Stomach (tissue), 4 donors: Measurements from ENCODE around the gene VEGFA.

Experiments used
- POLR2A ChIP-seq, 4 donors: fragments of 450-650 bp; IDR thresholded peaks; one replicate each; pipeline ENCODE4 v1.6.1; 2016; ENCODE audit warnings: antibody characterized with exemption in 4 of 4, control low read depth in 2 of 4, mild to moderate bottlenecking in 1 of 4, moderate library complexity in 1 of 4
- POLR2AphosphoS5 ChIP-seq, 3 donors: sonication (generic); formaldehyde crosslinking; IDR thresholded peaks; one replicate each; pipeline ENCODE4 v1.6.1; 2016; ENCODE audit warnings: antibody characterized with exemption in 3 of 3
- TF ChIP-seq, protein P1 (sequence below), 7 experiments: fragments of 450-650 bp in 4 of 7; fragments of 200-600 bp in 3 of 7; sonication (generic) in 3 of 7; IDR thresholded peaks; one replicate each; pipeline ENCODE4 v1.5.1; 2016 to 2019; ENCODE audit warnings: antibody characterized with exemption in 7 of 7, control low read depth in 2 of 7, mild to moderate bottlenecking in 1 of 7

DNA sequence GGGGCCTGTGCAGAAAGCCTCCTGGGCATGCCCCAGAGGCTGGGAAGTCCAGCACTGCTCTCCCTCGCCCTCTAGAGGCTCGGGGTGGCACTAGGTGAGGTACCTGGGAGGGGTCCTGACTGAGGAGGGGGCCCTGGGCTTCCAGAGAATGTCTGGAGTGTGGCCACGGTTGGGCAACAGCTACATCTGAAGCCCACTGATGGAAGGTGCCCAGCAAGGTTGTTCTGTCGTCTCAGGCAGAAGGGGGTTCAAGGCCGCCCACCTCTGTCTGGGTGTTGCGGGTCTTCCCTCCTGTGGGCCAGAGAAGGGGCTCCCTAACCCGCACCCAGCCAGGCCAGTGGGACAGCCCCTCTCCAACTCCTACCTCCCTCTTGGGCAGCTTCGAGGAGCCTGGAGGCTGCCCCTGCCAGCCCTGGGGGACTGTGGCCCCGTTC, 11.4 kb upstream of the VEGFA start:
- TF ChIP-seq, protein P1, sequence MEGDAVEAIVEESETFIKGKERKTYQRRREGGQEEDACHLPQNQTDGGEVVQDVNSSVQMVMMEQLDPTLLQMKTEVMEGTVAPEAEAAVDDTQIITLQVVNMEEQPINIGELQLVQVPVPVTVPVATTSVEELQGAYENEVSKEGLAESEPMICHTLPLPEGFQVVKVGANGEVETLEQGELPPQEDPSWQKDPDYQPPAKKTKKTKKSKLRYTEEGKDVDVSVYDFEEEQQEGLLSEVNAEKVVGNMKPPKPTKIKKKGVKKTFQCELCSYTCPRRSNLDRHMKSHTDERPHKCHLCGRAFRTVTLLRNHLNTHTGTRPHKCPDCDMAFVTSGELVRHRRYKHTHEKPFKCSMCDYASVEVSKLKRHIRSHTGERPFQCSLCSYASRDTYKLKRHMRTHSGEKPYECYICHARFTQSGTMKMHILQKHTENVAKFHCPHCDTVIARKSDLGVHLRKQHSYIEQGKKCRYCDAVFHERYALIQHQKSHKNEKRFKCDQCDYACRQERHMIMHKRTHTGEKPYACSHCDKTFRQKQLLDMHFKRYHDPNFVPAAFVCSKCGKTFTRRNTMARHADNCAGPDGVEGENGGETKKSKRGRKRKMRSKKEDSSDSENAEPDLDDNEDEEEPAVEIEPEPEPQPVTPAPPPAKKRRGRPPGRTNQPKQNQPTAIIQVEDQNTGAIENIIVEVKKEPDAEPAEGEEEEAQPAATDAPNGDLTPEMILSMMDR (IDR thresholded peaks at IDR 0.05): peak in 5 of 7 experiments; percentile 16 to 59 (median 52)
- no peak for TF ChIP-seq POLR2A (IDR thresholded peaks at IDR 0.05)
- no peak for TF ChIP-seq POLR2AphosphoS5 (IDR thresholded peaks at IDR 0.05)
